HEK293 (cell line): ENCODE results near the gene GPR35.

ENCODE experiments used
- CTCF ChIA-PET: fragments of 350-600 bp; formaldehyde crosslinking; extraction: SDS; loops from one replicate; lab custom pipeline; 2021; ENCODE audit warnings: antibody characterized with exemption; lab: Yijun Ruan, JAX
- POLR2A ChIA-PET: fragments of 300-600 bp; formaldehyde crosslinking; extraction: SDS; loops from one replicate; lab custom pipeline; 2020; ENCODE audit warnings: antibody characterized with exemption, inconsistent platforms; lab: Yijun Ruan, JAX
- H3K27ac ChIP-seq: fragments of 200-500 bp; sonication (Bioruptor generic); 2 replicates; pipeline ENCODE4 v1.5.1; 2014; ENCODE audit warnings: low read depth, low read length, control low read depth, inconsistent platforms; ENCODE audit errors: extremely low read depth
- H3K36me3 ChIP-seq, 2 experiments: fragments of 200-500 bp in 1 of 2; sonication (Bioruptor generic) in 1 of 2; 1 replicate in 1 of 2; 2 replicates in 1 of 2; pipeline ENCODE4 v1.5.1; 2014 to 2017; ENCODE audit warnings: inconsistent platforms in 2 of 2, low read length in 2 of 2; ENCODE audit not compliant: control insufficient read depth in 2 of 2, insufficient read depth in 1 of 2
- H3K4me1 ChIP-seq: fragments of 200-500 bp; sonication (Bioruptor generic); 2 replicates; pipeline ENCODE4 v1.5.1; 2014; ENCODE audit warnings: mild to moderate bottlenecking, low read length, inconsistent platforms; ENCODE audit not compliant: control insufficient read depth, insufficient read depth
- H3K4me3 ChIP-seq: 2 replicates; pipeline ENCODE4 v1.5.1; 2011; ENCODE audit warnings: low read depth, mild to moderate bottlenecking, control low read depth, low read length, moderate library complexity
- H3K9me3 ChIP-seq: fragments of 200-500 bp; sonication (Bioruptor generic); 2 replicates; pipeline ENCODE4 v1.5.1; 2014; ENCODE audit warnings: low read depth, low read length, inconsistent platforms; ENCODE audit not compliant: control insufficient read depth, insufficient read depth
- GFI1B ChIP-seq: fragments of 450-650 bp; formaldehyde crosslinking; IDR thresholded peaks from 2 replicates; pipeline ENCODE4 v1.5.1; 2016; ENCODE audit warnings: missing biosample characterization, missing genetic modification characterization
- GLI4 ChIP-seq: fragments of 450-650 bp; formaldehyde crosslinking; IDR thresholded peaks from 2 replicates; pipeline ENCODE4 v1.5.1; 2016; ENCODE audit warnings: missing biosample characterization, missing genetic modification characterization
- KLF7 ChIP-seq: fragments of 450-650 bp; formaldehyde crosslinking; IDR thresholded peaks from 2 replicates; pipeline ENCODE4 v1.5.1; 2016; ENCODE audit warnings: missing biosample characterization, missing genetic modification characterization, borderline replicate concordance
- PBX3 ChIP-seq: sonication (generic); formaldehyde crosslinking; IDR thresholded peaks from 2 replicates; pipeline ENCODE4 v1.8.1; 2022; ENCODE audit warnings: mild to moderate bottlenecking, moderate library complexity, missing genetic modification reagents
- TRIM28 ChIP-seq: IDR thresholded peaks from 2 replicates; pipeline ENCODE4 v1.6.1; 2011; ENCODE audit warnings: low read length, control low read depth, borderline replicate concordance
- ZEB2 ChIP-seq: fragments of 450-650 bp; formaldehyde crosslinking; IDR thresholded peaks from 2 replicates; pipeline ENCODE4 v1.5.1; 2016; ENCODE audit warnings: missing biosample characterization, missing genetic modification characterization
- ZFP3 ChIP-seq: fragments of 450-650 bp; formaldehyde crosslinking; IDR thresholded peaks from 2 replicates; pipeline ENCODE4 v1.5.1; 2016; ENCODE audit warnings: low read depth, missing biosample characterization, missing genetic modification characterization
- ZNF133 ChIP-seq: fragments of 450-650 bp; formaldehyde crosslinking; IDR thresholded peaks from 2 replicates; pipeline ENCODE4 v1.5.1; 2016; ENCODE audit warnings: missing biosample characterization, missing genetic modification characterization
- ZNF155 ChIP-seq: fragments of 450-650 bp; formaldehyde crosslinking; IDR thresholded peaks from 2 replicates; pipeline ENCODE4 v1.5.1; 2016; ENCODE audit warnings: missing biosample characterization, missing genetic modification characterization
- ZNF169 ChIP-seq: fragments of 450-650 bp; formaldehyde crosslinking; IDR thresholded peaks from 2 replicates; pipeline ENCODE4 v1.5.1; 2016; ENCODE audit warnings: missing biosample characterization, missing genetic modification characterization
- ZNF221 ChIP-seq: fragments of 450-650 bp; formaldehyde crosslinking; IDR thresholded peaks from 2 replicates; pipeline ENCODE4 v1.5.1; 2017; ENCODE audit warnings: missing biosample characterization, missing genetic modification characterization, borderline replicate concordance
- ZNF302 ChIP-seq: fragments of 450-650 bp; formaldehyde crosslinking; IDR thresholded peaks from 2 replicates; pipeline ENCODE4 v1.5.1; 2016; ENCODE audit warnings: missing biosample characterization, missing genetic modification characterization, low read depth
- ZNF311 ChIP-seq: fragments of 450-650 bp; formaldehyde crosslinking; IDR thresholded peaks from 2 replicates; pipeline ENCODE4 v1.5.1; 2017; ENCODE audit warnings: missing biosample characterization, missing genetic modification characterization, borderline replicate concordance
- ZNF335 ChIP-seq: fragments of 450-650 bp; formaldehyde crosslinking; conservative IDR thresholded peaks from 2 replicates; pipeline ENCODE4 v1.5.1; 2016; ENCODE audit warnings: missing biosample characterization, missing genetic modification characterization
- ZNF398 ChIP-seq: fragments of 450-650 bp; formaldehyde crosslinking; IDR thresholded peaks from 2 replicates; pipeline ENCODE4 v1.5.1; 2017; ENCODE audit warnings: missing biosample characterization, missing genetic modification characterization
- ZNF404 ChIP-seq: fragments of 450-650 bp; formaldehyde crosslinking; IDR thresholded peaks from 2 replicates; pipeline ENCODE4 v1.5.1; 2017; ENCODE audit warnings: missing biosample characterization, missing genetic modification characterization
- ZNF501 ChIP-seq: fragments of 450-650 bp; formaldehyde crosslinking; IDR thresholded peaks from 2 replicates; pipeline ENCODE4 v1.5.1; 2016; ENCODE audit warnings: missing biosample characterization, missing genetic modification characterization
- ZNF704 ChIP-seq: fragments of 450-650 bp; formaldehyde crosslinking; IDR thresholded peaks from 2 replicates; pipeline ENCODE4 v1.5.1; 2016; ENCODE audit warnings: missing biosample characterization, missing genetic modification characterization
- ZNF747 ChIP-seq: fragments of 450-650 bp; formaldehyde crosslinking; IDR thresholded peaks from 2 replicates; pipeline ENCODE4 v1.5.1; 2016; ENCODE audit warnings: missing biosample characterization, missing genetic modification characterization
- ZNF843 ChIP-seq: fragments of 450-650 bp; formaldehyde crosslinking; IDR thresholded peaks from 2 replicates; pipeline ENCODE4 v1.5.1; 2016; ENCODE audit warnings: missing biosample characterization, missing genetic modification characterization

Gene GPR35

GRCh38 chr2:240643093-240643810, 18.0 kb downstream of the GPR35 start (continued):
- TF ChIP-seq ZNF704 (tag by site-specific recombination) (no peak), ZNF221 (tag by site-specific recombination) (no peak), ZFP3 (tag by site-specific recombination) (no peak)

GRCh38 chr2:240643811-240644150, 18.5 kb downstream of the GPR35 start:
- Histone ChIP-seq H3K9me3 (no peaks in the 10 kb centered on the region), H3K36me3 (no peaks in the 10 kb centered on the region), H3K4me1 (no peaks in the 10 kb centered on the region), H3K27ac (no peak overlapping the region), H3K4me3 (no peak overlapping the region)
- ChIA-PET POLR2A (interaction anchor here (0.8 kb wide), 1 partner anchor 15 kb away, joined by 4 read pairs; no protein-coding TSS in a partner anchor), CTCF (interaction anchor here (0.7 to 1.3 kb wide), 2 partner anchors 13 to 16 kb away, joined by 3 to 4 read pairs; no protein-coding TSS in a partner anchor)
- TF ChIP-seq ZNF843 (tag by site-specific recombination) (no peak), ZNF501 (no peak), KLF7 (no peak), PBX3 (CRISPR knock-in tag) (no peak), ZEB2 (tag by site-specific recombination) (no peak), GFI1B (no peak), ZNF335 (tag by site-specific recombination) (no peak), ZNF302 (tag by site-specific recombination) (no peak), GLI4 (tag by site-specific recombination) (no peak), TRIM28 (no peak), ZNF747 (tag by site-specific recombination) (no peak), ZNF155 (no peak), ZNF398 (no peak), ZNF404 (no peak), ZNF169 (tag by site-specific recombination) (no peak), ZNF311 (tag by site-specific recombination) (no peak), ZNF133 (tag by site-specific recombination) (no peak)

- no peak overlapping the region for H3K27ac ChIP-seq
- ChIA-PET CTCF (interaction anchor here (0.7 to 1.3 kb wide), 2 partner anchors 12 to 17 kb away, joined by 3 to 4 read pairs; no protein-coding TSS in a partner anchor), POLR2A (interaction anchor here (0.8 kb wide), 1 partner anchor 15 kb away, joined by 4 read pairs; no protein-coding TSS in a partner anchor)
- no peak overlapping the region for H3K4me3 ChIP-seq
- no peak for TF ChIP-seq GLI4 (tag by site-specific recombination)
- TF ChIP-seq ZNF398: 0 out of 2 replicates have a peak, but pooled peaks have one; percentile 24
- H3K9me3 ChIP-seq: no peaks in the 10 kb centered on the region
- H3K36me3 ChIP-seq: no peaks in the 10 kb centered on the region
- no peaks in the 10 kb centered on the region for H3K4me1 ChIP-seq
Observed at GRCh38 chr2:240644171-240644651, 18.9 kb downstream of the GPR35 start.
